HepG2 (cell line): ENCODE results near the gene ZNHIT1. TPM values are rescaled to one million over a fixed set of nuclear protein-coding genes. Genes with fewer than 3 reads are reported as not detected.

ENCODE experiments used
- EED ChIP-seq: sonication (generic); formaldehyde crosslinking; IDR thresholded peaks from 2 replicates; pipeline ENCODE4 v1.5.0; 2020; ENCODE audit warnings: mild to moderate bottlenecking, missing genetic modification reagents
- GABPA ChIP-seq, 2 experiments: IDR thresholded peaks; 2 replicates each; pipeline ENCODE4 v1.6.1; 2011 to 2016; ENCODE audit warnings: low read depth in 2 of 2, low read length in 1 of 2, missing biosample characterization in 1 of 2, missing genetic modification characterization in 1 of 2
- HNRNPLL ChIP-seq: fragments of 200-400 bp; formaldehyde crosslinking; IDR thresholded peaks from 2 replicates; pipeline ENCODE4 v1.6.1; 2017; ENCODE audit warnings: mild to moderate bottlenecking, low read depth, low read length; ENCODE audit not compliant: poor library complexity, severe bottlenecking
- MXI1 ChIP-seq: IDR thresholded peaks from 3 replicates; pipeline ENCODE4 v1.6.1; 2012; ENCODE audit warnings: low read depth, low read length, inconsistent platforms, borderline replicate concordance
- PTBP1 ChIP-seq: fragments of 200-400 bp; formaldehyde crosslinking; IDR thresholded peaks from 2 replicates; pipeline ENCODE4 v1.6.1; 2018; ENCODE audit warnings: low read length, low read depth; ENCODE audit not compliant: poor library complexity, severe bottlenecking
- RBFOX2 ChIP-seq: fragments of 200-400 bp; formaldehyde crosslinking; IDR thresholded peaks from 2 replicates; pipeline ENCODE4 v1.6.1; 2017; ENCODE audit warnings: low read depth, mild to moderate bottlenecking, low read length
- TARDBP ChIP-seq: sonication (generic); formaldehyde crosslinking; IDR thresholded peaks from 2 replicates; pipeline ENCODE4 v1.8.0; 2022; ENCODE audit warnings: mild to moderate bottlenecking, missing genetic modification reagents
- TSC22D2 ChIP-seq: sonication (generic); formaldehyde crosslinking; IDR thresholded peaks from 2 replicates; pipeline ENCODE4 v1.5.1; 2020; ENCODE audit warnings: missing genetic modification reagents, mild to moderate bottlenecking, borderline replicate concordance
- ZKSCAN5 ChIP-seq: sonication (generic); formaldehyde crosslinking; IDR thresholded peaks from 2 replicates; pipeline ENCODE4 v1.5.1; 2020; ENCODE audit warnings: mild to moderate bottlenecking, missing genetic modification reagents
- ZKSCAN8 ChIP-seq: IDR thresholded peaks from 2 replicates; pipeline ENCODE4 v1.6.1; 2016; ENCODE audit warnings: borderline replicate concordance, missing genetic modification reagents, missing compliant biosample characterization
- ZNF598 ChIP-seq: sonication (generic); formaldehyde crosslinking; IDR thresholded peaks from 2 replicates; pipeline ENCODE4 v1.5.1; 2020; ENCODE audit warnings: mild to moderate bottlenecking, missing genetic modification reagents, borderline replicate concordance
- ZNF652 ChIP-seq: IDR thresholded peaks from 2 replicates; pipeline ENCODE4 v1.6.1; 2016; ENCODE audit warnings: low read depth, borderline replicate concordance
- ZNF7 ChIP-seq: IDR thresholded peaks from 2 replicates; pipeline ENCODE4 v1.6.1; 2016; ENCODE audit warnings: missing biosample characterization, missing genetic modification reagents
- ZNF839 ChIP-seq: sonication (generic); formaldehyde crosslinking; IDR thresholded peaks from 2 replicates; pipeline ENCODE4 v1.4.0; 2020; ENCODE audit warnings: missing genetic modification reagents, mild to moderate bottlenecking, borderline replicate concordance
- ZNF891 ChIP-seq: sonication (generic); formaldehyde crosslinking; IDR thresholded peaks from 2 replicates; pipeline ENCODE4 v1.5.0; 2020; ENCODE audit warnings: mild to moderate bottlenecking, missing genetic modification reagents
- polyA plus RNA-seq, 8 experiments: library from polyadenylated mRNA; depleted of rRNA in 3 of 8; stranded (reverse) in 7 of 8; unstranded in 1 of 8; fragments of >200 nt; fragmentation: Illumina TruSeq in 4 of 8; extraction: Trizol in 4 of 8; gene quantifications; 2 replicates each; pipeline versions ENCODE4 v1.2.1 to v1.2.3, GENCODE V29; 2011 to 2016; ENCODE audit warnings: low read depth in 4 of 8, missing spikeins in 1 of 8, mixed read lengths in 1 of 8; ENCODE audit not compliant: insufficient read depth in 1 of 8
- total RNA-seq, 5 experiments: library from RNA; depleted of rRNA; stranded (reverse); fragments of >200 nt; fragmentation: Illumina TruSeq; extraction: Trizol; gene quantifications; 2 replicates each; pipeline ENCODE4 v1.2.3, GENCODE V29; 2016; ENCODE audit warnings: low read depth in 1 of 5
- TF ChIP-seq, protein P1 (sequence below): sonication (generic); formaldehyde crosslinking; IDR thresholded peaks from 2 replicates; pipeline ENCODE4 v1.8.0; 2022; ENCODE audit warnings: mild to moderate bottlenecking, missing genetic modification reagents, borderline replicate concordance
- TF ChIP-seq, protein P2 (sequence below): IDR thresholded peaks from 2 replicates; pipeline ENCODE4 v1.6.1; 2016
- TF ChIP-seq, protein P3 (sequence below): sonication (generic); formaldehyde crosslinking; IDR thresholded peaks from 2 replicates; pipeline ENCODE4 v1.9.0; 2022; ENCODE audit warnings: missing genetic modification reagents, mild to moderate bottlenecking, borderline replicate concordance
- TF ChIP-seq, protein P4 (sequence below): sonication (generic); formaldehyde crosslinking; IDR thresholded peaks from 2 replicates; pipeline ENCODE4 v1.4.0; 2020; ENCODE audit warnings: missing genetic modification reagents, low read depth, mild to moderate bottlenecking, borderline replicate concordance
- TF ChIP-seq, protein P5 (sequence below): sonication (generic); formaldehyde crosslinking; IDR thresholded peaks from 2 replicates; pipeline ENCODE4 v1.4.0; 2020; ENCODE audit warnings: mild to moderate bottlenecking, missing genetic modification reagents
- TF ChIP-seq, protein P6 (sequence below): sonication (generic); formaldehyde crosslinking; IDR thresholded peaks from 2 replicates; pipeline ENCODE4 v1.8.0; 2023; ENCODE audit warnings: mild to moderate bottlenecking, missing genetic modification reagents

The ZNHIT1 gene
- total and polyA plus RNA-seq, 2 of the 13 experiments (the other 11 are each of a cell fraction or from before 2014, with no cell fraction given): 32.5 to 64.5 TPM

DNA sequence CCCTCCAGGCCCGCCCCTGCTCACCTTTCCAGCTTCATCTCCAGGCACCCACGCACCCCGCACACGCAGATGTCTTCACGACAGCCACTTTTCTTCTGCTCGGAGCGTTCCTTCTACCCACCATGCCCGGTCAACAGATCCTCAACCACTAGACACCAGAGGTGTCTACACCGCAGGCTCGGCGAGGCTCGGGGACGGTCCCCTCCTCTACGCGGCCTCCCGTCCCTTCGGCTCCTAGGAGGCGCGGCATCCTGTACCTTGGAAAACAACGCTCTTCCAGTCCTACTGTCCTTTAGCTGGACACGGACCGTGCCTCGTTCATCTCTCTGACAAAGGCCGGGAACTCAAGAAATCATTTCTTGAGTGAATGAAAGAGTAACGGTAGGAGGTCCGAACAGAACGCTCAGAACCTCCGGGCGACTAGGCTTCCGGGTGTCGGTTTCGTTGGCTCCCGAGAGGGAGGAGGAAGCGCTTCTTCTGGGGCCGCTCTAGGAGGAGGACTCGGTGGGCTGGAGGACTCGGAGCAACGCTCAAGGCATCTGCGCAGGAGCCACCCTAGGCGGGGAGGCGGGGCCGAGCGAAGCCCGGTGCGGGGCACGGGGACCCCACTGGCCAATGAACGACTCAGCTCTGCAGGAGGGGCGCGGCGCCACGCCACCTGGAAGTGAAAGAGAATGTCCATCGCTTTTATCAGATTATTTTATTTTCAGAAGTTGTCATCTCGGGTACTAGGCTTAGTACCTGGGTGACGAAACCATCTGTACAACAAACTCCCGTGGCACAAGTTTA lies 34.1 kb downstream of the ZNHIT1 start (continued):
- TF ChIP-seq ZNF598 (CRISPR knock-in tag): no peak
- TF ChIP-seq ZNF891 (CRISPR knock-in tag): 0 out of 2 replicates have a peak, but pooled peaks have one; percentile 73
- TF ChIP-seq EED (CRISPR knock-in tag): no peak
- TF ChIP-seq, protein P1, sequence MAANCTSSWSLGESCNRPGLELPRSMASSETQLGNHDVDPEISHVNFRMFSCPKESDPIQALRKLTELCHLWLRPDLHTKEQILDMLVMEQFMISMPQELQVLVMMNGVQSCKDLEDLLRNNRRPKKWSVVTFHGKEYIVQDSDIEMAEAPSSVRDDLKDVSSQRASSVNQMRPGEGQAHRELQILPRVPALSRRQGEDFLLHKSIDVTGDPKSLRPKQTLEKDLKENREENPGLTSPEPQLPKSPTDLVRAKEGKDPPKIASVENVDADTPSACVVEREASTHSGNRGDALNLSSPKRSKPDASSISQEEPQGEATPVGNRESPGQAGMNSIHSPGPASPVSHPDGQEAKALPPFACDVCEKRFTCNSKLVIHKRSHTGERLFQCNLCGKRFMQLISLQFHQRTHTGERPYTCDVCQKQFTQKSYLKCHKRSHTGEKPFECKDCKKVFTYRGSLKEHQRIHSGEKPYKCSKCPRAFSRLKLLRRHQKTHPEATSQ: 0 out of 2 replicates have a peak, but pooled peaks have one; percentile 48
- TF ChIP-seq, protein P2, sequence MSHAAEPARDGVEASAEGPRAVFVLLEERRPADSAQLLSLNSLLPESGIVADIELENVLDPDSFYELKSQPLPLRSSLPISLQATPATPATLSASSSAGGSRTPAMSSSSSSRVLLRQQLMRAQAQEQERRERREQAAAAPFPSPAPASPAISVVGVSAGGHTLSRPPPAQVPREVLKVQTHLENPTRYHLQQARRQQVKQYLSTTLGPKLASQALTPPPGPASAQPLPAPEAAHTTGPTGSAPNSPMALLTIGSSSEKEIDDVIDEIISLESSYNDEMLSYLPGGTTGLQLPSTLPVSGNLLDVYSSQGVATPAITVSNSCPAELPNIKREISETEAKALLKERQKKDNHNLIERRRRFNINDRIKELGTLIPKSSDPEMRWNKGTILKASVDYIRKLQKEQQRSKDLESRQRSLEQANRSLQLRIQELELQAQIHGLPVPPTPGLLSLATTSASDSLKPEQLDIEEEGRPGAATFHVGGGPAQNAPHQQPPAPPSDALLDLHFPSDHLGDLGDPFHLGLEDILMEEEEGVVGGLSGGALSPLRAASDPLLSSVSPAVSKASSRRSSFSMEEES (CRISPR knock-in tag): no peak
- TF ChIP-seq ZNF652 (CRISPR knock-in tag): no peak
- peak; percentile 55 for TF ChIP-seq GABPA (IDR thresholded peaks at IDR 0.05; ENCODE audit: low read depth, low read length)
- TF ChIP-seq GABPA (CRISPR knock-in tag; IDR thresholded peaks at IDR 0.05; ENCODE audit: low read depth): peak; percentile 91
- no peak for TF ChIP-seq ZNF839
- TF ChIP-seq, protein P3, sequence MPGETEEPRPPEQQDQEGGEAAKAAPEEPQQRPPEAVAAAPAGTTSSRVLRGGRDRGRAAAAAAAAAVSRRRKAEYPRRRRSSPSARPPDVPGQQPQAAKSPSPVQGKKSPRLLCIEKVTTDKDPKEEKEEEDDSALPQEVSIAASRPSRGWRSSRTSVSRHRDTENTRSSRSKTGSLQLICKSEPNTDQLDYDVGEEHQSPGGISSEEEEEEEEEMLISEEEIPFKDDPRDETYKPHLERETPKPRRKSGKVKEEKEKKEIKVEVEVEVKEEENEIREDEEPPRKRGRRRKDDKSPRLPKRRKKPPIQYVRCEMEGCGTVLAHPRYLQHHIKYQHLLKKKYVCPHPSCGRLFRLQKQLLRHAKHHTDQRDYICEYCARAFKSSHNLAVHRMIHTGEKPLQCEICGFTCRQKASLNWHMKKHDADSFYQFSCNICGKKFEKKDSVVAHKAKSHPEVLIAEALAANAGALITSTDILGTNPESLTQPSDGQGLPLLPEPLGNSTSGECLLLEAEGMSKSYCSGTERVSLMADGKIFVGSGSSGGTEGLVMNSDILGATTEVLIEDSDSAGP (CRISPR knock-in tag): peak; percentile 70; the same call in 1 of the 2 replicates
- peak; percentile 62; the same call in 1 of the 2 replicates for TF ChIP-seq RBFOX2
- no peak for TF ChIP-seq TSC22D2 (CRISPR knock-in tag)
- TF ChIP-seq, protein P4, sequence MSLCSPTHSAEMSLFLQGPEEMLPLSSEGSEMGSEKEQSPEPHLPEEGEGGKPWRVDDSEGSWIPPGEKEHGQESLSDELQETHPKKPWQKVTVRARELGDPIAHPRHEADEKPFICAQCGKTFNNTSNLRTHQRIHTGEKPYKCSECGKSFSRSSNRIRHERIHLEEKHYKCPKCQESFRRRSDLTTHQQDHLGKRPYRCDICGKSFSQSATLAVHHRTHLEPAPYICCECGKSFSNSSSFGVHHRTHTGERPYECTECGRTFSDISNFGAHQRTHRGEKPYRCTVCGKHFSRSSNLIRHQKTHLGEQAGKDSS (CRISPR knock-in tag): no peak
- TF ChIP-seq ZKSCAN5: no peak
- TF ChIP-seq PTBP1: no peak
- TF ChIP-seq ZNF7 (CRISPR knock-in tag): no peak
- TF ChIP-seq, protein P5, sequence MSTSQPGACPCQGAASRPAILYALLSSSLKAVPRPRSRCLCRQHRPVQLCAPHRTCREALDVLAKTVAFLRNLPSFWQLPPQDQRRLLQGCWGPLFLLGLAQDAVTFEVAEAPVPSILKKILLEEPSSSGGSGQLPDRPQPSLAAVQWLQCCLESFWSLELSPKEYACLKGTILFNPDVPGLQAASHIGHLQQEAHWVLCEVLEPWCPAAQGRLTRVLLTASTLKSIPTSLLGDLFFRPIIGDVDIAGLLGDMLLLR (CRISPR knock-in tag): no peak; the same call in 1 of the 2 replicates
- no peak for TF ChIP-seq ZKSCAN8 (CRISPR knock-in tag)
- TF ChIP-seq, protein P6, sequence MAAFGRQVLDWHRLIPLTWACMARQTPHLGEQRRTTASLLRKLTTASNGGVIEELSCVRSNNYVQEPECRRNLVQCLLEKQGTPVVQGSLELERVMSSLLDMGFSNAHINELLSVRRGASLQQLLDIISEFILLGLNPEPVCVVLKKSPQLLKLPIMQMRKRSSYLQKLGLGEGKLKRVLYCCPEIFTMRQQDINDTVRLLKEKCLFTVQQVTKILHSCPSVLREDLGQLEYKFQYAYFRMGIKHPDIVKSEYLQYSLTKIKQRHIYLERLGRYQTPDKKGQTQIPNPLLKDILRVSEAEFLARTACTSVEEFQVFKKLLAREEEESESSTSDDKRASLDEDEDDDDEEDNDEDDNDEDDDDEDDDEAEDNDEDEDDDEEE (CRISPR knock-in tag): no peak
- peak; percentile 67; the same call in 1 of the 3 replicates for TF ChIP-seq MXI1
- TF ChIP-seq TARDBP: peak; percentile 55; the same call in 1 of the 2 replicates
- peak; percentile 75 for TF ChIP-seq HNRNPLL
